ENCODE measurements around the gene LUM.

DNA sequence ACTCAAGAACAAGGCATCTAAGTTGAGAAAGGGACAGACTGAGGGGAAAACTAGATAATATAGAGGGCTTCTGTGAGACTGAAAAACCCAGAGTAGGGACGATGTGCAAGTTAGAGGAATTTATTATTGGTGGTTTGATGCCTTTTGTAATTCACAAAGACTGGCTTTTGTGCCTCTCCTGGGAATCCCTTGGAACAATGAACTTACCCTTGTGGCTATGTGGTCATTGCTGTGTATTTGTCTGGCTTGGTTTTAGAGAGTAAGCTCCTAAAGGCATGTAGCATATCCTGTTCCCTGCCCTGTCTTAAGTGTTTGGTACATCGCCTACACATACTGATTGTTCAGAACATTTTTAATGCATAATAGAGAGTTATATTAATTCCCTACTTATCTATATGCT is 44.7 kb upstream of the LUM start:
- TF ChIP-seq POLR2AphosphoS5 (IDR thresholded peaks at IDR 0.05; ENCODE audit: low read depth, low read length) = no peak
- TF ChIP-seq POLR2A (IDR thresholded peaks at IDR 0.05; ENCODE audit: low read depth, low read length) = no peak
